Measurements from ENCODE around the gene KIF18B. TPM values are rescaled to one million over a fixed set of nuclear protein-coding genes. Genes with fewer than 3 reads are reported as not detected.

The KIF18B gene
- polyA plus RNA-seq, 2 of the 4 experiments (the other 2 are of a cell fraction): 19.6 to 41.7 TPM

- peak; percentile 99 for TF ChIP-seq RAD21 (conservative IDR thresholded peaks at IDR 0.05 in 1 of 2, IDR thresholded peaks at IDR 0.05 in 1 of 2)
- TF ChIP-seq HMGXB4 (CRISPR knock-in tag; IDR thresholded peaks at IDR 0.05; ENCODE audit: borderline replicate concordance): no peak
- TF ChIP-seq NFE2L2 (conservative IDR thresholded peaks at IDR 0.05; ENCODE audit: low read length): no peak
- no peak for TF ChIP-seq HOXB5 (CRISPR knock-in tag; IDR thresholded peaks at IDR 0.05)
- TF ChIP-seq SMC3 (IDR thresholded peaks at IDR 0.05): peak; percentile 99
Measured at GRCh38 chr17:44919885-44920564, 27.5 kb downstream of the KIF18B start (continued).

GRCh38 chr17:44919411-44919810 is 28.2 kb downstream of the KIF18B start:
- DNase-seq (ENCODE audit: low read depth in 1 of 2, low spot score in 1 of 2) (no peak), FAIRE-seq (no peak), ATAC-seq (peak in 1 of 2 experiments; percentile 3; a peak in 3 of 6 replicates)
- Histone ChIP-seq H3K27ac (peak overlapping the region; percentile 14 to 80; a peak in 4 of 6 replicates), H3K4me2 (no peak overlapping the region), H3K9me3 (no peaks in the 10 kb centered on the region), H3K4me1 (peaks cover 23% of the 10 kb centered on the region), H3K4me3 (no peak overlapping the region)
- 46% methylated on average over 2 of the region's 2 CpGs for WGBS (ENCODE audit: missing lambda C conversion rate)
- TF ChIP-seq GATA3 (IDR thresholded peaks at IDR 0.05; ENCODE audit: borderline replicate concordance): no peak
- no peak for TF ChIP-seq HMGXB4 (CRISPR knock-in tag; IDR thresholded peaks at IDR 0.05; ENCODE audit: borderline replicate concordance)
- TF ChIP-seq POLR2A (IDR thresholded peaks at IDR 0.05; ENCODE audit: low read length): no peak
- no peak for TF ChIP-seq KDM1A (IDR thresholded peaks at IDR 0.05; ENCODE audit: low read depth)
- no peak for TF ChIP-seq HEYL (CRISPR knock-in tag; IDR thresholded peaks at IDR 0.05)
- TF ChIP-seq CBX2 (IDR thresholded peaks at IDR 0.05; ENCODE audit: borderline replicate concordance, low read depth): no peak
- no peak for TF ChIP-seq MAX (IDR thresholded peaks at IDR 0.05)
- TF ChIP-seq MAFK (IDR thresholded peaks at IDR 0.05; ENCODE audit: partially characterized antibody): no peak
- ChIA-PET CTCF (interaction anchor here (0.6 to 38.3 kb wide), 33 partner anchors 8 to 279 kb away, joined by 3 to 1853 read pairs (median 8); partner anchors contain the start of genes ACBD4, C1QL1, DCAKD and EFTUD2), POLR2A (interaction anchor here (2.2 kb wide), 1 partner anchor 100 kb away, joined by 12 read pairs; no protein-coding TSS in a partner anchor)

- CTCF ChIA-PET: interaction anchor here (0.7 to 38.3 kb wide), 18 partner anchors 9 to 217 kb away, joined by 3 to 1853 read pairs (median 6); partner anchors contain the start of genes ACBD4, DCAKD, EFTUD2 and KIF18B
- peaks cover 23% of the 10 kb centered on the region for H3K4me1 ChIP-seq
- WGBS (ENCODE audit: missing lambda C conversion rate): 95% methylated on average over 2 of the region's 2 CpGs
- FAIRE-seq (no peak), ATAC-seq (no peak), DNase-seq (ENCODE audit: low read depth in 1 of 2, low spot score in 1 of 2) (no peak)
- H3K9me3 ChIP-seq: no peaks in the 10 kb centered on the region
- H3K4me2 ChIP-seq: no peak overlapping the region
- peak overlapping the region in 1 of 2 experiments; percentile 86; a peak in 5 of 6 replicates for H3K27ac ChIP-seq
- POLR2A ChIA-PET: no interaction called here
- H3K4me3 ChIP-seq: no peak overlapping the region
- TF ChIP-seq CEBPB (IDR thresholded peaks at IDR 0.05): no peak
- no peak for TF ChIP-seq ZSCAN20 (CRISPR knock-in tag; IDR thresholded peaks at IDR 0.05)
- TF ChIP-seq SREBF2 (IDR thresholded peaks at IDR 0.05): no peak
- no peak for TF ChIP-seq GATA3 (IDR thresholded peaks at IDR 0.05; ENCODE audit: borderline replicate concordance)
- TF ChIP-seq CHD2 (IDR thresholded peaks at IDR 0.05; ENCODE audit: low read length, partially characterized antibody): no peak
- TF ChIP-seq ZNF302 (CRISPR knock-in tag; IDR thresholded peaks at IDR 0.05): no peak
- no peak for TF ChIP-seq CTCF (IDR thresholded peaks at IDR 0.05)
- TF ChIP-seq USF2 (IDR thresholded peaks at IDR 0.05): no peak
- TF ChIP-seq NPAS2 (CRISPR knock-in tag; IDR thresholded peaks at IDR 0.05; ENCODE audit: borderline replicate concordance): no peak
- TF ChIP-seq JUN (IDR thresholded peaks at IDR 0.05): no peak
- TF ChIP-seq RFX5 (IDR thresholded peaks at IDR 0.05): no peak
- no peak for TF ChIP-seq ELK1 (IDR thresholded peaks at IDR 0.05; ENCODE audit: low read depth, low read length)
Measured at GRCh38 chr17:44918006-44918405, 29.6 kb downstream of the KIF18B start.
